ENCODE measurements around the gene E2F4.

E2F4 gene

DNA sequence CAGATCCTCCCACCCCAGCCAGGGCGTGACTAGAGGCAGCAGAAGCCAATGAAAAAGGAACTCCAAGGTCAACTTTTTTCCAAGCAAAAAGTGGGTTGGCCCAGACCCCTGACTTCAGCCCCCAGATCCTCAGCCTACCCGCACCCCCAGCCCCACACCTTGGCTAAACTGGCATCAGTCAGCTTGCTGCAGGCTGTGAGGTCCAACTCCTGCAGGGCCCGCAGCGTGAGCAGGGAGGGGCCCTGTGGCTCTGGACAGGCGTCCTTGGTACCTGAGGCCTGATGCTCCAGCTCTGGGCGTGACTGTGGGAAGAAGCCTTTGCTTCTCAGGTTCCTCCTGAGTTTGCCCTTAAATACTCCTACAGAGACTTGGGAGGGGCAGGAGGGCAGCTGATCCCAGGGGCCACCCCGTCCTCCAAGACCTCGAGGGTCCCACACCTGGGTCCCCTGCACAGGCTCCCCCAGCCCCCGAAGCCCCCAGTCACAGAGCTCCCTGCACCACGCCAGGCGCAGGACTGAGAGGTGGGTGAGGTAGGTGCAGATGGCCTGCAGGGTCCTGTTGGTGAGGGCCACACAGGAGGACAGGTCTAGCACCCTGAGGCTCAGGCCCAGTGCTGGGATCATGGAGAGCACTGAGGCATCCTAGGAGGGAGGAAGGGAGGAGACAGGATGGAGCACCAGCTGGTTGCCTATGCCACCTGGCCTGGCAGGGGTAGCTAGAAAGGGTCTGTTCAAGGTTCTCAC is 16.4 kb downstream of the E2F4 start:
- ChIA-PET POLR2A (ENCODE audit: low non-redundant PET) (interaction anchor here (1.2 kb wide), 1 partner anchor 20 kb away, joined by 3 read pairs; no protein-coding TSS in a partner anchor), CTCF (interaction anchor here (1.4 to 3.7 kb wide), 2 partner anchors 9 to 23 kb away, joined by 6 to 20 read pairs; partner anchors contain the start of gene ELMO3)
- no peak for TF ChIP-seq CTCF (conservative IDR thresholded peaks at IDR 0.05; ENCODE audit: low read depth)
- DNase-seq (ENCODE audit: low spot score), result no peak
- H3K27ac ChIP-seq, result peak overlapping the region; percentile 87

- DNase-seq (ENCODE audit: low spot score), result no peak
- TF ChIP-seq CTCF (conservative IDR thresholded peaks at IDR 0.05; ENCODE audit: low read depth), result no peak
- ChIA-PET POLR2A (ENCODE audit: low non-redundant PET) (no interaction called here), CTCF (interaction anchor here (3.7 to 4.2 kb wide), 2 partner anchors 11 kb away, joined by 19 to 20 read pairs; partner anchors contain the start of gene ELMO3)
- peak overlapping the region; percentile 87 for H3K27ac ChIP-seq
Observed at GRCh38 chr16:67209565-67209964, 17.6 kb downstream of the E2F4 start.

DNA sequence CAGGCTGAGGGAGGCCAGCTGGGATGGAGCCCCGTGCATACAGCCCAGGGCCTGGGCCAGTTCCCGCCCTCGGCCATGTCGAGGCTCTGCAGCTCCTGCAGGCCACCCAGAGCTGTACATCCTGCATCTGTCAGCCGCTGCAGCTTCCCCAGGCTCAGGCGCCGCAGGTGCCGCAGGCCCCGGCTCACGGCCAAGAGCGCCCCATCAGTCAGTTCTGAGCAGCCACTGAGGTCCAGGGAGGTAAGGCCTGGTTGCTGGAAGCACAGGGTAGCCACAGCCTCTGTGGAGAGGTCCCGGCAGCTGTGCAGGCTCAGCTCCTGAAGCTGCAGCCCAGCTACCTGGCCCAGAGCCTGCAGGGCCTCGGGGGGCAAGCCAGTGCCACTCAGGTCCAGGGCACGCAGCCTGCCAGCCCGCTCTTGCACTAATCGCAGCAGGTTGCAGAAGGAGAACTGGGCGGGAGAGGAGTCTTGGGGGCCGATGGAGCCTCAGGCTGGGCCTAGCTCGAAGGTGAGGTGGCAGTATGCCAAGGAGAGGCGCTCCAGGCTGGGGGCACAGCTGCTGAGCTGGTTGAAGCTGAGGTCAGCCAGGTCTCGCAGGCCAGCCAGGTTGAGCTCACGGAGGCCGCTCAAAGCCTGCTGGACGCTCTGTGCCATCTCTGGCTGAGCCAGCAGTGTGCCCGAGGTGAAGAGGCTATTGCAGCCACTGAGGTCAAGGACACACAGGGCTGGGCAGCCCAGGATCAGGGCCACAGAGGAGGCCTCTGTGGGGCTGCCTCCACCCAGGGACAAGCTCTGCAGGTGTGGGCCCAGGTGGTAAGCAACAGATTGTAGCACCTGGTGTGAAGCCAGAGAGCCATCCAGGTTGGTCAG is 18.3 kb downstream of the E2F4 start:
- H3K27ac ChIP-seq, result peak overlapping the region; percentile 87
- no peak for TF ChIP-seq CTCF (conservative IDR thresholded peaks at IDR 0.05; ENCODE audit: low read depth)
- ChIA-PET POLR2A (ENCODE audit: low non-redundant PET) (no interaction called here), CTCF (interaction anchor here (0.7 to 4.2 kb wide), 2 partner anchors 11 to 437 kb away, joined by 3 to 19 read pairs; partner anchors contain the start of gene ELMO3)
- DNase-seq (ENCODE audit: low spot score), result no peak

GRCh38 chr16:67211674-67212073 is 19.7 kb downstream of the E2F4 start:
- peak overlapping the region; percentile 93 for H3K27ac ChIP-seq
- TF ChIP-seq CTCF (conservative IDR thresholded peaks at IDR 0.05; ENCODE audit: low read depth), result no peak
- ChIA-PET CTCF (interaction anchor here (1.0 to 4.2 kb wide), 2 partner anchors 13 to 56 kb away, joined by 3 to 19 read pairs; partner anchors contain the start of gene ELMO3), POLR2A (ENCODE audit: low non-redundant PET) (interaction anchor here (2.2 kb wide), 1 partner anchor 35 kb away, joined by 14 read pairs; no protein-coding TSS in a partner anchor)
- DNase-seq (ENCODE audit: low spot score), result no peak

GRCh38 chr16:67212766-67213165 is 20.8 kb downstream of the E2F4 start:
- TF ChIP-seq CTCF (conservative IDR thresholded peaks at IDR 0.05; ENCODE audit: low read depth), result no peak
- DNase-seq (ENCODE audit: low spot score), result peak; percentile 79
- H3K27ac ChIP-seq, result peak overlapping the region; percentile 93
- POLR2A ChIA-PET (ENCODE audit: low non-redundant PET), result interaction anchor here (0.7 to 2.2 kb wide), 2 partner anchors 34 to 58 kb away, joined by 3 to 14 read pairs; no protein-coding TSS in a partner anchor
- CTCF ChIA-PET, result interaction anchor here (0.7 to 4.2 kb wide), 3 partner anchors 14 to 187 kb away, joined by 3 to 19 read pairs (median 4); partner anchors contain the start of gene ELMO3
